Mesodermal cell (in vitro differentiated cells): ENCODE results near the gene SLC6A6.
"Not testable (repeated sequence)": the region's sequence is repeated elsewhere in the genome, so short reads cannot be mapped to it uniquely, and the experiment has no call there.

ENCODE experiments used
- H3K27ac ChIP-seq: 2 replicates; pipeline ENCODE4 v1.7.0; 2013; ENCODE audit warnings: mild to moderate bottlenecking, low read depth, low read length, moderate library complexity; ENCODE audit not compliant: severe bottlenecking
- H3K36me3 ChIP-seq: 2 replicates; pipeline ENCODE4 v1.7.1; 2013; ENCODE audit warnings: mild to moderate bottlenecking, low read length, moderate library complexity; ENCODE audit not compliant: control insufficient read depth, insufficient read depth
- H3K4me1 ChIP-seq: one replicate; pipeline ENCODE4 v1.7.1; 2013; ENCODE audit warnings: mild to moderate bottlenecking, low read length; ENCODE audit not compliant: insufficient read depth, control insufficient read depth, poor library complexity, severe bottlenecking
- H3K4me3 ChIP-seq: 2 replicates; pipeline ENCODE4 v1.7.0; 2013; ENCODE audit warnings: low read length, control low read depth, mild to moderate bottlenecking; ENCODE audit not compliant: insufficient read depth, poor library complexity, severe bottlenecking; ENCODE audit errors: extremely low read depth
- H3K9me3 ChIP-seq: 2 replicates; pipeline ENCODE4 v1.7.1; 2013; ENCODE audit warnings: mild to moderate bottlenecking, low read length, moderate library complexity; ENCODE audit not compliant: control insufficient read depth
- WGBS, 2 experiments: methylation state at CpG; one replicate each; pipeline ENCODE4 v1.1.5; 2013; ENCODE audit warnings: missing lambda C conversion rate in 2 of 2; ENCODE audit not compliant: insufficient coverage in 2 of 2; 5-methylcytosine and 5-hydroxymethylcytosine counted together

Gene SLC6A6

GRCh38 chr3:14508966-14509795, 106.8 kb downstream of the SLC6A6 start:
- 12 to 20% methylated on average over 14 to 22 of the region's 22 CpGs for WGBS, 2 experiments
- Histone ChIP-seq H3K9me3 (no peaks in the 10 kb centered on the region), H3K4me1 (no peaks in the 10 kb centered on the region), H3K27ac (no peak overlapping the region), H3K36me3 (no peaks in the 10 kb centered on the region), H3K4me3 (no peak overlapping the region)

- H3K27ac ChIP-seq = no peak overlapping the region
- 95 to 97% methylated on average over 10 of the region's 10 CpGs for WGBS, 2 experiments
- H3K4me3 ChIP-seq = no peak overlapping the region
- H3K9me3 ChIP-seq = no peaks in the 10 kb centered on the region
- no peaks in the 10 kb centered on the region for H3K36me3 ChIP-seq
- H3K4me1 ChIP-seq = no peaks in the 10 kb centered on the region
These were observed 107.3 kb downstream of the SLC6A6 start for GRCh38 chr3:14509796-14510100.

- Histone ChIP-seq H3K27ac (no peak overlapping the region), H3K36me3 (no peaks in the 10 kb centered on the region), H3K9me3 (no peaks in the 10 kb centered on the region), H3K4me3 (no peak overlapping the region), H3K4me1 (no peaks in the 10 kb centered on the region)
- 92 to 93% methylated on average over 17 to 20 of the region's 23 CpGs for WGBS, 2 experiments
These were observed 108.6 kb downstream of the SLC6A6 start for GRCh38 chr3:14510838-14511622.

GRCh38 chr3:14511623-14512280, 109.3 kb downstream of the SLC6A6 start:
- Histone ChIP-seq H3K4me3 (no peak overlapping the region), H3K27ac (no peak overlapping the region), H3K36me3 (no peaks in the 10 kb centered on the region), H3K9me3 (no peaks in the 10 kb centered on the region), H3K4me1 (no peaks in the 10 kb centered on the region)
- WGBS, 2 experiments = 78 to 82% methylated on average over 9 to 10 of the region's 12 CpGs

- no peak overlapping the region for H3K27ac ChIP-seq
- WGBS, 2 experiments = 94 to 96% methylated on average over 11 to 15 of the region's 19 CpGs
- no peaks in the 10 kb centered on the region for H3K9me3 ChIP-seq
- H3K36me3 ChIP-seq = no peaks in the 10 kb centered on the region
- no peaks in the 10 kb centered on the region for H3K4me1 ChIP-seq
- no peak overlapping the region for H3K4me3 ChIP-seq
These were observed 110.0 kb downstream of the SLC6A6 start for GRCh38 chr3:14512281-14512941.

GRCh38 chr3:14512942-14513327, 110.5 kb downstream of the SLC6A6 start:
- H3K27ac ChIP-seq = no peak overlapping the region
- H3K4me3 ChIP-seq = no peak overlapping the region
- no peaks in the 10 kb centered on the region for H3K9me3 ChIP-seq
- no peaks in the 10 kb centered on the region for H3K4me1 ChIP-seq
- H3K36me3 ChIP-seq = no peaks in the 10 kb centered on the region
- 89 to 96% methylated on average over 4 to 7 of the region's 9 CpGs for WGBS, 2 experiments

GRCh38 chr3:14513566-14514322, 111.3 kb downstream of the SLC6A6 start:
- H3K4me1 ChIP-seq = no peaks in the 10 kb centered on the region
- WGBS, 2 experiments = 91 to 92% methylated on average over 15 to 18 of the region's 18 CpGs
- no peaks in the 10 kb centered on the region for H3K9me3 ChIP-seq
- no peak overlapping the region for H3K27ac ChIP-seq
- H3K36me3 ChIP-seq = no peaks in the 10 kb centered on the region
- H3K4me3 ChIP-seq = no peak overlapping the region

GRCh38 chr3:14514323-14514720, 111.9 kb downstream of the SLC6A6 start:
- H3K27ac ChIP-seq = no peak overlapping the region
- WGBS, 2 experiments = 89 to 90% methylated on average over 17 of the region's 17 CpGs
- no peaks in the 10 kb centered on the region for H3K4me1 ChIP-seq
- H3K9me3 ChIP-seq = no peaks in the 10 kb centered on the region
- H3K4me3 ChIP-seq = no peak overlapping the region
- H3K36me3 ChIP-seq = no peaks in the 10 kb centered on the region

GRCh38 chr3:14515526-14515925, 113.1 kb downstream of the SLC6A6 start:
- 91 to 97% methylated on average over 7 to 10 of the region's 11 CpGs for WGBS, 2 experiments
- not testable (repeated sequence) for H3K9me3 ChIP-seq, H3K36me3 ChIP-seq, H3K4me3 ChIP-seq, H3K4me1 ChIP-seq, H3K27ac ChIP-seq

- H3K9me3 ChIP-seq = no peaks in the 10 kb centered on the region
- no peaks in the 10 kb centered on the region for H3K36me3 ChIP-seq
- H3K4me3 ChIP-seq = no peak overlapping the region
- WGBS, 2 experiments = 90 to 92% methylated on average over 6 to 8 of the region's 13 CpGs
- H3K4me1 ChIP-seq = no peaks in the 10 kb centered on the region
- H3K27ac ChIP-seq = no peak overlapping the region
These were observed 114.4 kb downstream of the SLC6A6 start for GRCh38 chr3:14516738-14517345.
